VCaP (cell line): ENCODE results near the gene SYPL2.

ENCODE experiments used
- H3K27ac ChIP-seq: fragments of 450-650 bp; 2 replicates; pipeline ENCODE4 v1.5.1; 2017
- TF ChIP-seq, protein P1 (sequence below): fragments of 450-650 bp; conservative IDR thresholded peaks from 2 replicates; pipeline ENCODE4 v1.5.1; 2017; ENCODE audit warnings: mild to moderate bottlenecking, moderate library complexity

SYPL2 gene

DNA sequence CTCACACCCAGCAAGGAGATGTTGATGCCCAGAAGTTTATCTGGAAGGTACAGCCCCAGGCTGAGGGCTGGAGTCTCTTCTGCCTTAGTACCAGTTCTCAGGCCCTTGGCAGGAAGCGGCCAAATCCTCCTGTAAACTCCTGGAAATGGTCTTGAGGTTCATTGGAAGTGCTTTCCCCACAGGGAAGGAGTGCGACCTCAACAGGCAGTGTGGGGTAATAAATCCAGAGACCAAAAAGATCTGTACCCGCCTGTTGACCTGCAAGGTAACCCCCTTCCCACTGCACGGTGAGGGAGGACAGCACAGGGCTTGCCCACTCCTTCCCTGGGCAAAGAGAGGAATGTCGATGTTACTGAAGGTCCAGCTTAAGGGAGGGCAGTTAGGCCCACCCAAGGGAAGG, 21.9 kb downstream of the SYPL2 start:
- no peak overlapping the region for H3K27ac ChIP-seq
- TF ChIP-seq, protein P1, sequence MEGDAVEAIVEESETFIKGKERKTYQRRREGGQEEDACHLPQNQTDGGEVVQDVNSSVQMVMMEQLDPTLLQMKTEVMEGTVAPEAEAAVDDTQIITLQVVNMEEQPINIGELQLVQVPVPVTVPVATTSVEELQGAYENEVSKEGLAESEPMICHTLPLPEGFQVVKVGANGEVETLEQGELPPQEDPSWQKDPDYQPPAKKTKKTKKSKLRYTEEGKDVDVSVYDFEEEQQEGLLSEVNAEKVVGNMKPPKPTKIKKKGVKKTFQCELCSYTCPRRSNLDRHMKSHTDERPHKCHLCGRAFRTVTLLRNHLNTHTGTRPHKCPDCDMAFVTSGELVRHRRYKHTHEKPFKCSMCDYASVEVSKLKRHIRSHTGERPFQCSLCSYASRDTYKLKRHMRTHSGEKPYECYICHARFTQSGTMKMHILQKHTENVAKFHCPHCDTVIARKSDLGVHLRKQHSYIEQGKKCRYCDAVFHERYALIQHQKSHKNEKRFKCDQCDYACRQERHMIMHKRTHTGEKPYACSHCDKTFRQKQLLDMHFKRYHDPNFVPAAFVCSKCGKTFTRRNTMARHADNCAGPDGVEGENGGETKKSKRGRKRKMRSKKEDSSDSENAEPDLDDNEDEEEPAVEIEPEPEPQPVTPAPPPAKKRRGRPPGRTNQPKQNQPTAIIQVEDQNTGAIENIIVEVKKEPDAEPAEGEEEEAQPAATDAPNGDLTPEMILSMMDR: 0 out of 2 replicates have a peak, but pooled peaks have one; percentile 7

DNA sequence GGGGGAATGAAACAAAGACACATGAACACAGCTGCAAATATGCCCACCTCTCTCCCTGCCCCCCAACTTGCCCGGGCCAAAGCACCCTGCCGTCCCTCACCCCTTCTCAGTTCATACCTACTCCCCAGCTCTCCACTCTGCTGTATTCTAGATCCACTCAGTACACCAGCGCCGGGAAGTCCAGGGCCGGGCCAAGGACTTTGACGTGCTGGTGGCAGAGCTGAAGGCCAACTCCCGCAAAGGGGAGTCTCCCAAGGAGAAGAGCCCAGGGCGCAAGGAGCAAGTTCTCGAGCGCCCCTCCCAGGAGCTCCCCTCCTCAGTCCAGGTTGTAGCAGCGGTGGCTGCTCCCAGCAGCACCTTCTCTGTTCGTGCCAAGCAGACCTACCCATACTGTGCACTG, 22.4 kb downstream of the SYPL2 start:
- H3K27ac ChIP-seq: no peak overlapping the region
- TF ChIP-seq, protein P1: no peak

DNA sequence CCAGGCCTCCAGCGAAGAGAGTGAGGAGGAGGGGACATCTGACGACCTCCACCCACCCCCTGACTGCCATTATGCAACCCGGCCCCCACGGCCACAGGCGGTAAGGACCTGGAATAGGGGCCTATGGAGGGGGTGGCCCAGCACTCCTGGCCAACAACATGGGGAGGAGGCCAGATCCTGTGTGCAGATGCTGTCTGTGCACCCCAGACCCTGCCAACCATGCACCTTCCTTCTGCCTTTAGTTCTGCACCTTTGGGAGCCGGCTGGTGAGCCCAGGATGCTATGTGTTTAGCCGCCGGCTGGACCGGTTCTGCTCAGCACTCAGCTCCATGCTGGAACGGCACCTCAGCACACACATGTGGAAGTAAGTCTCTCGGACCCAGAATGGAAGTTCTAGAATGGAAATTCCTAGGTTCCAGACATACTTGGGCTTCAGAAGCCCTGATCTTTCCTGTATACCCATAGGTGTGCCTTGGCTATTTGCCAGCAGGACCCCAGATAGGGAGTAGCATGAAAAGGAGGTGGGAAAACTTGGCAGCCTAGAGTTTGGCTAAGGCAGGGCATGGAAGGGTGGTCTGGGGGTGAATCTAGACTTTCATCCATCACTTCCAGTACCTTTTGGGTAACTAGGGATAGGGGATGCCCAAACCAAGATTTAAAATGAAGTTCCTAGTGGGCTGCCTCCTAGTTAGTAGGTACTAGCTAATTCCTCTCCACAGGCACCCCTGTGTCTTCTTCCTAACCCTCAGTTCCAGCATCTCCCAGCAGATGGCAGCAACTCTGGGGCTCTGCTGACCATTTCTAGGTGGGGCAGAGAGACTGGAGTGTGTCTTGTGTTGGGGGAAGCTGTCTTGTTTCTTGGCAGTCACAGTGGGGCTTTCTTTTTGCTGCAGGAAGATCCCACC, 23.9 kb downstream of the SYPL2 start:
- H3K27ac ChIP-seq: no peak overlapping the region
- TF ChIP-seq, protein P1: peak; percentile 88

DNA sequence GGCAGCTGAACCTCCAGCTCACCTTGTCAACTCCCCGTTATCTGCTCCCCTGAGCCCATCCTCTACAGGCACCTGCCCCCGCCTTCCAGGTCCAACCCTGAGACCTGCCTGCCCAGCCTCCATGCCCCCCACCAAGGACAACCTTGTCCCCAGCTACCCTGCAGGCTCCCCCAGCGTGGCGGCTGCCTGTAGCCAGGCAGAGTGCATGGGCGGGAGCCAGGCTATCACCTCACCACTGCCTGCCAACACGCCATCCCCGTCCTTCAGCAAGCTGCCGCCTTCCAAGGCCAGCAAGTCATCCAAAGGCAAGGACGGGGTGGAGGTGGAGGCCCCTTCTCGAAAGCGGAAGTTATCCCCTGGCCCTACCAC, 24.6 kb downstream of the SYPL2 start:
- TF ChIP-seq, protein P1: peak; percentile 47
- H3K27ac ChIP-seq: no peak overlapping the region

DNA sequence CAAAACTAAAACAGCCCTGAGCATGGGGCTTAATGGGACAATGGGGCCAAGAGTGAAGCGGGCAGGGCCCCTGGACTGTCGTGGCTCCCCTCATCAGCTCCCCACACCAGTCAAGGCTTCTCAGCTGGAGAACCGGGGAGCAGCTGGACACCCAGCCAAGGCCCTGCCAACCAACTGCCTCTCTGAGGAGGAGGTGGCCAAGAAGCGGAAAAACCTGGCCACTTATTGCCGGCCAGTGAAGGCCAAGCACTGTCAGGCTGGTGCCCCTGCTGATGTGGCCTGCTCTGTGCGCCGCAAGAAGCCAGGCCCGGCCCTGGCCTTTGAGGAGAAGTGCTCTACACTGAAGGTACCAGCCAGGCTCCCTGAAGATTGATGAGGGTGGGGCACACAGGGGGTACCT, 25.0 kb downstream of the SYPL2 start:
- TF ChIP-seq, protein P1: no peak
- no peak overlapping the region for H3K27ac ChIP-seq

DNA sequence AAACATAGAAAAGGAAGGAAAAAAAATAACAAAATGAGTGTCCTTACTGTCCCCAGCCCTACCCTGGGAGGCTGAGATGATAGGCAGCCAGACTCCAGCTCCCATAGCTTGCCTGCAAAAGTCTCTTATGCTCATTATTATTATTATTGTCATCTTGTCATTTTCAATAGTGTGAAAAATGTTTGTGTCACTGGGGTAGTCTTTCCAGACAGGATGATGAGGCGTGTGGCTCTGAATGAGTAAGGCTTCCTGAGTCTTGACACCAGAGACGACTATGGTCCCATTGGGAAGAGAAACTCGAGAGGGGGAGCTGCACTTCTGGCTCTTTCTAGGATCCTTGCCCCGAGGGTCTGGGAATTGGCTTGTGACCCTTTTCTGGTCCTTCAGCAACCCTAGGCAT, 26.4 kb downstream of the SYPL2 start:
- TF ChIP-seq, protein P1: no peak
- no peak overlapping the region for H3K27ac ChIP-seq

DNA sequence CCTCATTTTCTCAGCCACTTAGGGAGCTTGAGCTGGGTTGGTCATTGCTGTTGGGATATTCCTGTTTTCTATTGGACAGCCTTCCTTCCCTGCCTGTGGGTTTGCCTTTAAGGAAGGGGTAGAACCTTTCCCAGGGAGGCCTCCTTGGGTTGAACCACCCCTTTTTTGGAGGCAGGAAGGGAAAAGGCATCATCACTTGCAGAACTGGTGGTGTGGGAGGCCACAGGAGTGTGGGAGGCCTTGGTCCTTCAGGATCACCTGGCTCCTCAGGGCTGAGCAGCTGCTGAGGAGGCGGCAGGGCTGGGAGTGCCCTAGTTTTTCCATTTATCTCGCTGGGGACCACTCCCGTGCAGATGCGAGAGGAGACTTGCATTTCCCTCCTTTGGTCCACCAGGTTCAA, 26.9 kb downstream of the SYPL2 start:
- H3K27ac ChIP-seq: peak overlapping the region; percentile 56; the same call in 1 of the 2 replicates
- TF ChIP-seq, protein P1: no peak
